Measurements from ENCODE around the gene SKIC8. TPM values are rescaled to one million over a fixed set of nuclear protein-coding genes. Genes with fewer than 3 reads are reported as not detected.

Gene SKIC8
- total and polyA plus RNA-seq, 9 donors: 50.2 to 65.0 (median 54.9) TPM

DNA sequence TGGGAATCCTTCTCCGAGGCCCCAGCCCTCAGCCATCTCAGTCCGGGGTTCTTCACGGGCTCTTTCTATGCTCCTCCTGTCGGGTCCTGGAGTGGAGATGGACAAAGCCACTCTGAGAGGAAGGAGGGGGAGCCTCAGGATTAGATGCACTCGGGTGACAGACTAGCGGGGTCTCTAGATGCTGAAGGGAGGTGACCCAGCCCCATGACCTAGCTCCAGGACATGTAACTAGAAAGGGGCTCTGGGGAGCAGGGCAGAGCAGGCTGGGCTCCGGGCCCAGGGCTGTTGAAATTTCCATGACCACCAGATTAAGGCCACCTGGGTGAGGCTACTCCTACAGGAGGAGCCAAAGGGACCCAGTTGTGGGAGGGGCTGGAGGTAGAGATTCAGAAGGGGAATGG lies 14.8 kb upstream of the SKIC8 start:
- no peak overlapping the region for H3K27ac ChIP-seq (ENCODE audit: low read length)
- no peaks in the 10 kb centered on the region for H3K4me1 ChIP-seq (ENCODE audit: control insufficient read depth, insufficient read depth, low read length)
- H3K27me3 ChIP-seq (ENCODE audit: control insufficient read depth, insufficient read depth, low read length): no peaks in the 10 kb centered on the region
- no peaks in the 10 kb centered on the region for H3K9me3 ChIP-seq (replicated peaks; ENCODE audit: control insufficient read depth, low read depth, low read length)
- 55% methylated on average over 4 of the region's 7 CpGs for WGBS (ENCODE audit: insufficient coverage)
- DNase-seq: no peak
- H3K36me3 ChIP-seq (ENCODE audit: control insufficient read depth, insufficient read depth, low read length): no peaks in the 10 kb centered on the region
- H3K4me3 ChIP-seq (ENCODE audit: low read length): no peak overlapping the region

DNA sequence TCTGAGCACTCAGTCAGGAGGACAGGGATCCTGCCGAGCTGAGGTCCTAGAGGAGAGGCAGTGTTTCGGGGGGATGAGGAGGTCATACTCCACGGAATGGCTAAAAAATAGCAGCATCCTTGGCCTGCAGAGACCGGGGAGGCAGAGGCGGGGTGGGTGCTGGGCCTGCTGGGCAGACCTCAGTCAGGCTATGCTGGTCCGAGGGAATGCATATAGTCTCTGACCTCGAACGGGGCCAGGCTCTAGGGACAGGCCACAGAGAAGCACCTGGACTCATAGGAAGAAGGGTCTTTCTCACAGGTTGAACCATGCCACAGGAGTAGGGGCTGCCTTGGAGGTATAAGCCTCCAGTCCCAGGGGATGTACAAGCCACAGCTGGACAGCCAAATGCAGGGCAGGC lies 14.0 kb upstream of the SKIC8 start:
- DNase-seq: no peak
- WGBS (ENCODE audit: insufficient coverage): 69% methylated on average over 6 of the region's 8 CpGs
- peaks cover 4% of the 10 kb centered on the region for H3K4me1 ChIP-seq (ENCODE audit: control insufficient read depth, insufficient read depth, low read length)
- no peaks in the 10 kb centered on the region for H3K9me3 ChIP-seq (replicated peaks; ENCODE audit: control insufficient read depth, low read depth, low read length)
- no peak overlapping the region for H3K4me3 ChIP-seq (ENCODE audit: low read length)
- H3K36me3 ChIP-seq (ENCODE audit: control insufficient read depth, insufficient read depth, low read length): no peaks in the 10 kb centered on the region
- H3K27ac ChIP-seq (ENCODE audit: low read length): no peak overlapping the region
- no peaks in the 10 kb centered on the region for H3K27me3 ChIP-seq (ENCODE audit: control insufficient read depth, insufficient read depth, low read length)

DNA sequence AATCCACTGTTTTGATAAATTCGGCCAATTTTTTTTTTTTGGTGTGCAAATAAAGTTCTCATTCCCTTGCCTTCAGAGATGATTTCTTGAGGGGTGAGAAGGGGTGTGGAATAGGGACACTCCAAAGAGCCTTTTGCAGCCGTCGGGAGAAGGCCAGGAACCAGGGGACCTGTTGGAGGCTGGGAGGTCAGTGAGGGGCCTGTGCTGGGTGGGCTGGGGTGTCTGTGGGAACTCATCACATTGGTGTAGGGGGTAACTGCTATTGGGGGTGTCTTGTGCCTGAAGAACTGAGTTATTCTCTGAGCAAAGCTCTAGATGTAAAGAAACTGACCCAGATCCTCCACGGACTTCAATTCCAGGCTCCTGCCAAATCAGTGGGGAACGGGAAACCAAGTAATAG lies 13.5 kb upstream of the SKIC8 start:
- H3K9me3 ChIP-seq (replicated peaks; ENCODE audit: control insufficient read depth, low read depth, low read length): no peaks in the 10 kb centered on the region
- peaks cover 7% of the 10 kb centered on the region for H3K4me1 ChIP-seq (ENCODE audit: control insufficient read depth, insufficient read depth, low read length)
- H3K27ac ChIP-seq (ENCODE audit: low read length): no peak overlapping the region
- WGBS (ENCODE audit: insufficient coverage): 75% methylated on average over 4 of the region's 5 CpGs
- no peak for DNase-seq
- no peak overlapping the region for H3K4me3 ChIP-seq (ENCODE audit: low read length)
- H3K27me3 ChIP-seq (ENCODE audit: control insufficient read depth, insufficient read depth, low read length): no peaks in the 10 kb centered on the region
- no peaks in the 10 kb centered on the region for H3K36me3 ChIP-seq (ENCODE audit: control insufficient read depth, insufficient read depth, low read length)

DNA sequence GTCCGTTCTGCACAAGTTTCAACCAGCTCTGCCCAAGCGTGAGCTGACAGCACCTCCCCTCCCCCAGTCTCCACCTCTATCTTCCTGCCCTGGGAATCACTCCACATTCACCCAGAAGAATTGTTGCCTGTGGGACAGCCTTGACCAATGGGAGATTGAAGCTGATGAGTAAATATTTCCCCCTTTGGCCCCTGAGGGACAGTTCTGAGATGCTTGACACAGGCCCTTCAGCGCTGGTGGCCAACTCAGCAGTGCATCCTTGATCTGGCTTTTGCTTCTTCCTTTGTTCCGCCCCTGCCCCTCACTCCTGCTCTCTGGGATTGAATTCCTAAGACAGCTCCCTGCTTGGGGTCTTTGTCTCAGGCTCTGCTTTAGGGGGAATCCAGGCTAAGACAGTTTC lies 13.1 kb upstream of the SKIC8 start:
- peaks cover 7% of the 10 kb centered on the region for H3K4me1 ChIP-seq (ENCODE audit: control insufficient read depth, insufficient read depth, low read length)
- WGBS (ENCODE audit: insufficient coverage): 75% methylated on average over 3 of the region's 4 CpGs
- no peaks in the 10 kb centered on the region for H3K9me3 ChIP-seq (replicated peaks; ENCODE audit: control insufficient read depth, low read depth, low read length)
- no peak overlapping the region for H3K4me3 ChIP-seq (ENCODE audit: low read length)
- no peaks in the 10 kb centered on the region for H3K36me3 ChIP-seq (ENCODE audit: control insufficient read depth, insufficient read depth, low read length)
- H3K27ac ChIP-seq (ENCODE audit: low read length): no peak overlapping the region
- DNase-seq: no peak
- no peaks in the 10 kb centered on the region for H3K27me3 ChIP-seq (ENCODE audit: control insufficient read depth, insufficient read depth, low read length)

DNA sequence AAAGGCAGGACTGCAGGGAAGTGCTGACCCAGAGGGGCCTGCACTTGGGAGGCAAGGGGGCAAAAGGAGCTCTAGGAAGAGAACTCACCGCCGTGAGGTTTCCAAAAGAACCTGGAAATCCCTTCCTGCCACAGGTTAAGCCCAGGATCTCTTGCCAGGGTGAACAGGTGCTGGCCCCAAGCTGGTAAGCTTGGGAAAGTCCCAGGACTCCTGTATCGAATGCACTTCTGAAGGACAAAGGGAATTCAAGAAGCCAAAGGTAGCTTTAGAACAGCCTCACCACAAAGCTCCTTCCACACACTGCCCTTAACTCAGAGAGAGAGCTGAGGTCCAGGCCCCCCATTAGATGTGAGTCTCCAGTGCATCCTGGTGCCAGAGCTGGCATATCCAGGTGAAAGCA lies 11.9 kb upstream of the SKIC8 start:
- H3K27me3 ChIP-seq (ENCODE audit: control insufficient read depth, insufficient read depth, low read length): peaks cover 4% of the 10 kb centered on the region
- no peaks in the 10 kb centered on the region for H3K36me3 ChIP-seq (ENCODE audit: control insufficient read depth, insufficient read depth, low read length)
- DNase-seq: no peak
- no peak overlapping the region for H3K27ac ChIP-seq (ENCODE audit: low read length)
- no peaks in the 10 kb centered on the region for H3K9me3 ChIP-seq (replicated peaks; ENCODE audit: control insufficient read depth, low read depth, low read length)
- 68% methylated on average over 3 of the region's 3 CpGs for WGBS (ENCODE audit: insufficient coverage)
- peaks cover 10% of the 10 kb centered on the region for H3K4me1 ChIP-seq (ENCODE audit: control insufficient read depth, insufficient read depth, low read length)
- no peak overlapping the region for H3K4me3 ChIP-seq (ENCODE audit: low read length)

DNA sequence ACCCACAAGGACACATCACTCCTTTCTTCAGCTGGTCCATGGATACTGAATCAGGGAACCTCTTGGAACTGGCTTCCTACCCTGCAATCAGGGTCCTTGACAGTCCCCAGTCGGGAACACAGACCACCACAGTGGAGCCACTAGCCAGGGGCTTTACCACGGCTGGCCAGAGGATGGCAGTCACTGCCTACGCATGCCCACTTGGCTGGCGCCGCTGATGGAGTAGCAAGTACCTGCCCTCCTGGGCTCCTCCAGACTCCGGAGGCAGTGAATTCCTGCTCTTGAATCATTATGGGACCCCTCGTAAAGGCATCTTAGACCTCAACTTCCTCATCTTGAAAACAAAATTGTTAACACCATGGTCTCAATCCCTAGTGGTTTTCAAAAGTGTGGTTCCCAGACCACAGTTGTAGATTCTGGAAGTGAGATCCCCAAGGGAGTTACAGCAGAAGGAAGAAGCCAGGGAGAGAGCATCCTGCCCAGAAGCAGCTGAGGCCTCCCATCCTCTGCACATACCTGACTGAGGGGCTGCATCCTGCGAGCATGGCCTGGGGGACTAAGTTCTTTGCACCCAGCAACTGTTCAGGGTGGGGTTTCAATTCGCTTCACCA lies 9.1 kb upstream of the SKIC8 start:
- Histone ChIP-seq H3K9me3 (replicated peaks; ENCODE audit: control insufficient read depth, low read depth, low read length) (no peaks in the 10 kb centered on the region), H3K4me1 (ENCODE audit: control insufficient read depth, insufficient read depth, low read length) (peaks cover 13% of the 10 kb centered on the region), H3K27ac (ENCODE audit: low read length) (no peak overlapping the region), H3K27me3 (ENCODE audit: control insufficient read depth, insufficient read depth, low read length) (peaks cover 18% of the 10 kb centered on the region), H3K4me3 (ENCODE audit: low read length) (no peak overlapping the region), H3K36me3 (ENCODE audit: control insufficient read depth, insufficient read depth, low read length) (no peaks in the 10 kb centered on the region)
- peak; percentile 73 for DNase-seq
- WGBS (ENCODE audit: insufficient coverage): 25% methylated on average over 8 of the region's 9 CpGs

DNA sequence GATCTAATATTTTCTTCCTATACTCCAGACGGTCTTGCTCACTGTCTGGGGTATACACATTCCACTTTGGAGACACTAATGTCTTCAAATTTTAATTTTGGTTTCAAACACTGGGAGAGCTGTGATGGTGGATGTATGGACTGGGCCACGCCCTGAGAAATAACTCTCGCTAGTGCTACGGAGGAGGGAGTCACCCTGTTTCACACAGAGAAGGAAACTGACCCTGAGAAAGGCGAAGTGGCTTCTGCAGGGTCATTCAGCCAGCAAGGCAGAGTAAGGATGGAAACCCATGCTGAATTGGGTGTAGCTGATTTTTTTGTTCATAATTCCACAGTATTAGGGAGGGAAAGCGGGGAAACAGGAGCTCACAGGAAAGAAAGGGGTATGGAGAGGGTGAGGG lies 8.6 kb upstream of the SKIC8 start:
- Histone ChIP-seq H3K27ac (ENCODE audit: low read length) (no peak overlapping the region), H3K27me3 (ENCODE audit: control insufficient read depth, insufficient read depth, low read length) (peaks cover 18% of the 10 kb centered on the region), H3K36me3 (ENCODE audit: control insufficient read depth, insufficient read depth, low read length) (no peaks in the 10 kb centered on the region), H3K4me1 (ENCODE audit: control insufficient read depth, insufficient read depth, low read length) (peaks cover 13% of the 10 kb centered on the region), H3K4me3 (ENCODE audit: low read length) (no peak overlapping the region), H3K9me3 (replicated peaks; ENCODE audit: control insufficient read depth, low read depth, low read length) (no peaks in the 10 kb centered on the region)
- WGBS (ENCODE audit: insufficient coverage): 78% methylated on average over 4 of the region's 6 CpGs
- no peak for DNase-seq

DNA sequence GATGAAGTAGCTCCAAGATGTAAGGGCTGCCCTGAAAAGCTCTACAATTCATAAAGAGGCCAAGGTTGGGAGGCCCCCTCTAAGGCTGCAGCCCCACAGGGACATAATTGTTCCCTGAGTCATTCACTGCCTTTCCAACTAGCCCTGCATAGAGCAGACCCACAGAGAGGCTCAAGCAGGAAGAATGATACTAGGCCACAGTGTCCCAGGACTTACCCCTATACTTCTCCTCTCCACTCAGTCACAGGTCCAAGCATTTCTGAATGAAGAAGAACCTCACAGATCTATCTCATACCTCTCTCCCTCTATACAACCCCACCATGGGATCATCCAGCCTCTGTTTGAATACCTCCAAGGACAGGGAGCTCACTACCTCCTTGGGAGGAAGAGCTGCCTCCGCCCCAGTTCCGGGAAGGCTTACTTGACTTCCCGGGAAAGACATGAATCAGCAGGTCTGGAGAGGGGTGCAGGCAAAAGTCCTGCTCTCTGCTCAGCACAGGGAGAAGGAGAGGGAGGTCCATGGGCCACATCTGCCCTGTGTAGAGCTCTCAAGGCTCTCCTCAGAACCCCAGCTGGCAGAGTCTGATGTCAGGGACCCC lies 6.9 kb upstream of the SKIC8 start:
- H3K27me3 ChIP-seq (ENCODE audit: control insufficient read depth, insufficient read depth, low read length): peaks cover 23% of the 10 kb centered on the region
- peaks cover 13% of the 10 kb centered on the region for H3K4me1 ChIP-seq (ENCODE audit: control insufficient read depth, insufficient read depth, low read length)
- H3K36me3 ChIP-seq (ENCODE audit: control insufficient read depth, insufficient read depth, low read length): no peaks in the 10 kb centered on the region
- 53% methylated on average over 3 of the region's 3 CpGs for WGBS (ENCODE audit: insufficient coverage)
- H3K9me3 ChIP-seq (replicated peaks; ENCODE audit: control insufficient read depth, low read depth, low read length): no peaks in the 10 kb centered on the region
- no peak overlapping the region for H3K4me3 ChIP-seq (ENCODE audit: low read length)
- H3K27ac ChIP-seq (ENCODE audit: low read length): no peak overlapping the region
- DNase-seq: peak; percentile 54

DNA sequence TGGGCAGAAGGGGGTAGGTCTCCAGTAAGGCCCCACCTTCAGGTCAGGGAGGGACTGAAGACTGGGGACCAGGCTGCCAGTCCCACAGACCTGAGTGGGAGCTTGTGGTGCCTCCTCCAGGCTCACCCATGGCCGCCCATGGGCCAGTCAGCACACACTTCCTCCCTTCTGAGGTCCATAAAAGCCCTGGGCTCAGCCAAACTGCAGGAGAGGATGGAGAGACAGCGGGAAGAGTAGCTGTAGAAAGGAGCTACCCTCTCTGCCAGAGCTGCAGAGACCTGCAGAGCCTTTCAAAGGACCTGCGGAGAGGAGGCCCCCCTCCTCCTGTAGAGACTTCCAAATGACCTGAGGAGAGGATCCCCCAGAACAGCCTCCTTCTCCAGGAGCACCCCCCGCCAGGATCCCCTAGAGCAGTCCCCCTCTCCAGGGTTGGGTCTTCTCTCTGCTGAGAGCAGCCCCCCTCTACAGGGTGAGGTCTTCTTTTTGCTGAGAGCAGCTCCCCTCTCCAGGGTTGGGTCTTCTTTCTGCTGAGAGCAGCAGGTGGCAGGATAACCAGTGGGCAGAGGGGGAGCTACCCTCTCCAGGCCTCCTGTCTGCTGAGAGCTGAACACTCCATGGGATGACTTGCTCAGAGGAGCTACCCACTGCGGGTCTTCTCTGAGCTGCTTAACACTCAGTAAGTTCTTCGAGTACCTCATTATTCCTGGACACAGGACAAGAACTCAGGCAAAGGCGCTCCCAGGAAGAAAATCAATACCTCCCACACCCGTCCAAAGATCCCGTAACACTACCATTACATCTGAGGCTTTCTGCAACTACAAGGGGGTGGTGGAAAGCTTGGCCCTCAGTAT lies 5.0 kb upstream of the SKIC8 start:
- peaks cover 33% of the 10 kb centered on the region for H3K27me3 ChIP-seq (ENCODE audit: control insufficient read depth, insufficient read depth, low read length)
- DNase-seq: no peak
- 86% methylated on average over 3 of the region's 9 CpGs for WGBS (ENCODE audit: insufficient coverage)

DNA sequence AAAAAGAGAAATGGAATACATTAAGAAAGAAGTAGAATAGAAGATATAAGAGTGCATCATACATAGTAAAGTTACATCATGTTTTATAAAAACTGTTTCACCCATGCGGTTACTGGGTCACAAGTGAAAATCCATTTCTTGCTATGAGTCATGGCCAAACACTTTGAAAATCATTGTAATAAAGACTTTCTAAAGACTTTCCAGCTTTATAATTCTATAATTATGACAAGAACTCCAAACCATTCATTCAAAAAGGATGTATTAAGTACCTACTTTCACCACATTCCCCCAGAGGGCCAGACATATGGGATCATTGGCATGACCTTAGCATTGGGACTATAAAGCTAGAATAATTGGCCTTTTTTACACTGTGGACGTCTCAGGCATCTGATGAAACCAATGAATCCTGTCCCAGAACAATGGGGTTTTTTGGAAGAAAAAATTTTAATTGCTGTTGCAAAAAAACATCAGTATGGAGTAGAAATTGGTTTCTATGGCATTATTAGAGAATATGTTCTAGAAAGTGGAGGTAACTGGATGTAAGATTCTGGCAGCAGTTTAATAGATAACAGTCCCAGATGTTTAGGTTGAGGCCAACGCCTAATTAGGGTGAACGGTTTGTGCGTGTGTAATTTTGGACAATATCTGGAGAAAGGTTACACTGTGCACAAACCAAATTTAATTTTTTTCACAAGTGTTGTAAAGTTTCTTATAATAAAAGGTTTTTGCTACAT lies 3.3 kb upstream of the SKIC8 start:
- no peak for DNase-seq
- WGBS (ENCODE audit: insufficient coverage): 29% methylated on average over 1 of the region's 5 CpGs
- no peaks in the 10 kb centered on the region for H3K9me3 ChIP-seq (replicated peaks; ENCODE audit: control insufficient read depth, low read depth, low read length)
- no peaks in the 10 kb centered on the region for H3K36me3 ChIP-seq (ENCODE audit: control insufficient read depth, insufficient read depth, low read length)
- H3K4me3 ChIP-seq (ENCODE audit: low read length): no peak overlapping the region
- H3K4me1 ChIP-seq (ENCODE audit: control insufficient read depth, insufficient read depth, low read length): peaks cover 9% of the 10 kb centered on the region
- peaks cover 33% of the 10 kb centered on the region for H3K27me3 ChIP-seq (ENCODE audit: control insufficient read depth, insufficient read depth, low read length)
- H3K27ac ChIP-seq (ENCODE audit: low read length): no peak overlapping the region

More for the DNA sequence above, 5.0 kb upstream of the SKIC8 start:
- Histone ChIP-seq H3K36me3 (ENCODE audit: control insufficient read depth, insufficient read depth, low read length) (no peaks in the 10 kb centered on the region), H3K9me3 (replicated peaks; ENCODE audit: control insufficient read depth, low read depth, low read length) (no peaks in the 10 kb centered on the region), H3K4me1 (ENCODE audit: control insufficient read depth, insufficient read depth, low read length) (peaks cover 16% of the 10 kb centered on the region), H3K4me3 (ENCODE audit: low read length) (no peak overlapping the region), H3K27ac (ENCODE audit: low read length) (no peak overlapping the region)
